Hepatic stellate cell (primary cell): ENCODE data around the gene SPDYE9.
"Not testable (repeated sequence)": the region's sequence is repeated elsewhere in the genome, so short reads cannot be mapped to it uniquely, and the experiment has no call there.

Experiments used
- DNase-seq: peaks from one replicate; pipeline ENCODE4 v3.0.0; 2011; ENCODE audit warnings: low spot score

The SPDYE9 gene, protein sequence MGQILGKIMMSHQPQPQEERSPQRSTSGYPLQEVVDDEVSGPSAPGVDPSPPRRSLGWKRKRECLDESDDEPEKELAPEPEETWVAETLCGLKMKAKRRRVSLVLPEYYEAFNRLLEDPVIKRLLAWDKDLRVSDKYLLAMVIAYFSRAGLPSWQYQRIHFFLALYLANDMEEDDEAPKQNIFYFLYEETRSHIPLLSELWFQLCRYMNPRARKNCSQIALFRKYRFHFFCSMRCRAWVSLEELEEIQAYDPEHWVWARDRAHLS

GRCh38 chr7:73085938-73086337, at the start of gene SPDYE9:
SPDYE9 (minus strand) TSS chr7:73086038; CDS start chr7:73084238, 1,800 bp downstream.
- DNase-seq: not testable (repeated sequence)

GRCh38 chr7:73134866-73135265, 49.0 kb upstream of the SPDYE9 start:
- not testable (repeated sequence) for DNase-seq

- not testable (repeated sequence) for DNase-seq
These were observed 46.9 kb upstream of the SPDYE9 start for GRCh38 chr7:73132651-73133217.

- DNase-seq: not testable (repeated sequence)
These were observed 44.8 kb upstream of the SPDYE9 start for GRCh38 chr7:73130612-73131011.

GRCh38 chr7:73124126-73124525, 38.3 kb upstream of the SPDYE9 start:
- DNase-seq: not testable (repeated sequence)

- not testable (repeated sequence) for DNase-seq
These were observed 37.1 kb upstream of the SPDYE9 start for GRCh38 chr7:73122778-73123447.

DNA sequence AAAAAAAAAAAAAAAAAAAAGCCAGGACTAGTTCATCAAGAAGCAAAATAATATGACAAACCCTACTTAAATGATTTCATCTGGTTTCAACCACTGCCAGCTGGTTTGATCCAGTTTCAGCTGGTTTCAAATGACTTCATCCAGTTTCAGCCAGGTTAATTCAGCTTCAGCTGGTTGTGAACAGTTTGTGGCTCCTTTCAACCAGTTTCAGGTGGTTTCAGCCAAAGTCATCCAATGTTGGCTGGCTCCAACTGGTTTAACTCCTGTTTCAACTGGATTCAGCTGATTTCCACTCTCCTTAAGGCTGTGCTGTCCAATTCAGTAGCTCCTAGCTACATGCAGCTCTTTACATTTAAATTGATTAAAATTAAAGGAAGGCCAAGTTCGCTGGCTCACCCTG, 32.3 kb upstream of the SPDYE9 start:
- DNase-seq: not testable (repeated sequence)

DNA sequence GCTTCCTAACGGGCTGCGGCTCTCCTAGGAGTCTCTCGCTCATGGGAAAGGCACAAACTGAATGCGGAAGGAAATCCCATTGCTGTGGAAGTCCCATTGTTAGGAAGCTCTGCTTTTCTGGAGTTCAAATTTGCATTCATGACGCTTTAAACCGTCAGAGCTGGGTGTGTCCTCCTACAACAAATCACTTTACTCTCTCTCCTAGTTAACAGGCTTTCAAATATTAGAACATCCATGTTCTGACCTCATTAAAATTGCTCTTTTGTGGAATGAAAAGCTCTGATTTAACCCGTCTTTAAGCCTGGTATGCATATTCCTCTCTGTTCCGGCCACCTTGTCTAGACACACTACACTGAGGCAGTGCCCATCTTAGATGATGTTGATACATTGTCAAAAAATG, 28.0 kb downstream of the SPDYE9 start, which contains the start of gene SPDYE11:
SPDYE11 (minus strand) TSS at position 101 of the 400 bp plus-strand sequence. CDS start 1,800 bp downstream, outside the sequence.
- not testable (repeated sequence) for DNase-seq

- not testable (repeated sequence) for DNase-seq
These were observed 56.2 kb downstream of the SPDYE9 start, which contains the start of gene SPDYE8 for GRCh38 chr7:73029666-73030065. SPDYE8 (minus strand) TSS chr7:73029766; CDS start chr7:73027966, 1,800 bp downstream.
